GM11168 (cell line): Measurements from ENCODE around the gene OR51E2.

Experiments
- in situ Hi-C: fragments of 300-500 bp; cut with MboI; formaldehyde crosslinking; loops from one replicate; pipeline ENCODE4 v1.12.0; 2022; ENCODE audit warnings: low sequenced_read_pairs; ENCODE audit not compliant: unreplicated experiment

Gene OR51E2

DNA sequence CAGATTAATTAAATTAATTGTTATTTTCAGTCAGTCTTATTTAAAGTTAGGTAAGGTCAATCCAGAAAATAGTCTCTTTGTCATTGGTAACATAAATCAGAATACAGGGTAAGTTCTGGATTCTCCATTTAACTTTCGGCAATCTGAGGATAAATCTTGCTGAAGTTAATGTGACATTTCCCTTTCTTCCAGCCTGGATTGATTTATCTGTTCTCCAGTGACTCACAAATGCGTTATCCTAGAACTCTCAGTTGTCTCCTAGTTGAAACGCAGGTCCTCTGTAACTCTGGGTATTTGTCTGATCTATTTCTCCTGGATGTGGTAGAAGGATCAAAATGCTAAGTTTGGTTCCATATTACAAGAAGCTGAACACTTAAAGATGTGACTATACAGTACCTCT is 32.9 kb downstream of the OR51E2 start:
- in situ Hi-C loops = no loop called here

DNA sequence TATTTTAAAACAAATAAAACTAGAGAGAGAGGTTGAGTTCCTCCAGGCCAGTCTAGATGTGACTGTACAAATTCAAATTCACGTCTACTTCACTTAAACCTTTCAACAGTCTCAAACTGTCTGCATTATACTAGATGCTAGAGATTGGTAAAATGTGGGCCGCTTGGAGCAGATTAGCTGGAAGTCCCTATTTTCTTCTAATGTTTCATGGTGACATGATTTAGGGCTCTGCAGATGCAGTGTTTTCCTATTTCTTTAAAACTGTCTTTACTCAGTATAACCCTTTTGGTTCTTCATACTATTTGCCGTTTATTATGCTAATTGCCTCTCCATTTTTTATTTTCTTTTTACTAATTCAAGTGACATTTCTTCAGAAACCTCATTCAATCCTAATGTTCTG is 33.5 kb downstream of the OR51E2 start:
- in situ Hi-C loops = no loop called here

DNA sequence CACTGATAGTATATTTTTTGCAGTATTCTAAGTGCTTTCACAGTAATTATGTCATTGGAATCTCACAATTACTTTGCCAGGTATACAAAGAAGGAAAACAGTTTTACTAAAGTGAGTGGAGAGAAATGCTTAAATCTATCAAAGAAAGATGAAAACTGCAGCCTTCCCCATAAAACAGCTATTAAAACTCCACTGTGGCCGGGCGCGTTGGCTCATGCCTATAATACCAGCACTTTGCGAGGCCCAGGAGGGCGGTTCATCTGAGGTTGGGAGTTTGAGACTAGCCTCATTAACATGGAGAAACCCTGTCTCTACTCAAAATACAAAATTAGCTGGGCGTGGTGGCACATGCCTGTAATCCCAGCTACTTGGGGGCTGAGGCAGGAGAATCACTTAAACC is 34.8 kb downstream of the OR51E2 start:
- in situ Hi-C loops = no loop called here

DNA sequence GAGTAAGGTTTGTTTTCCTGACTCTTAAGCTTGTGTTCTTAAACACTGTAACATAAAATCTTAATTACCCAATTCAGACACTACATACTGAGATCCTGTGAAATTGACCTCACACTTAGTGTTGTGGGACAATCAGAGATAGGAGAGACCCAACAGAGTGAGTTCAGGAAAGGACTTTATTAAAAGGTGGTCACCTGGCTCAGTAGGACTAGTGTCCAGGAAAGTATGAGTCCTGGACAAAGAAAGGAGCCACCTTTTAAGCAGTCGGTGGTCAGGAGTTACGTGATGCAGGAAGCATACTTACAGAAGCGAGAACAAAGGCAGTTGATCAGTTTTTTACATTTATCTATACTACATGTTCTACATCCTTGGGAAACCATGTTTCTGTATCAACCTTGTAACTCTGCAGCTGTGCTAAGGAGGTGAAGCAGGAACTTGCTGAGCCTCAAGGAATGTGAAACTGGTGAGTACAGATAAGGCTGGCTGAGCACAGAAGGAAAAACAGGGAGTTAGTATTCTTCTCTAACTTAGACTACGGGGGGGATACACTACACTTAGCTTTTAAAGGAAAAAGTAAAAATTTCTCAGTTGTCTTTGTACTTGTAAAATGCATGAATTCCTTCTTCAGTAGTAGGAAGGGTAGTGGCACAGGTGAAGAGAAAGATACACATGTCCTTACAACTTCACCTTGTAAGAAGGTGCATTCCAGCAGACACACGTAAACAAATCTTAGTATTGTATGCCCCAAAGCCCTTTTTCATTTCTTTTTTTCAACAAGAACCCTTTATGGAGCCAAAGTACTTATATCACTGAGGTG is 38.8 kb downstream of the OR51E2 start:
- in situ Hi-C loops = no loop called here

DNA sequence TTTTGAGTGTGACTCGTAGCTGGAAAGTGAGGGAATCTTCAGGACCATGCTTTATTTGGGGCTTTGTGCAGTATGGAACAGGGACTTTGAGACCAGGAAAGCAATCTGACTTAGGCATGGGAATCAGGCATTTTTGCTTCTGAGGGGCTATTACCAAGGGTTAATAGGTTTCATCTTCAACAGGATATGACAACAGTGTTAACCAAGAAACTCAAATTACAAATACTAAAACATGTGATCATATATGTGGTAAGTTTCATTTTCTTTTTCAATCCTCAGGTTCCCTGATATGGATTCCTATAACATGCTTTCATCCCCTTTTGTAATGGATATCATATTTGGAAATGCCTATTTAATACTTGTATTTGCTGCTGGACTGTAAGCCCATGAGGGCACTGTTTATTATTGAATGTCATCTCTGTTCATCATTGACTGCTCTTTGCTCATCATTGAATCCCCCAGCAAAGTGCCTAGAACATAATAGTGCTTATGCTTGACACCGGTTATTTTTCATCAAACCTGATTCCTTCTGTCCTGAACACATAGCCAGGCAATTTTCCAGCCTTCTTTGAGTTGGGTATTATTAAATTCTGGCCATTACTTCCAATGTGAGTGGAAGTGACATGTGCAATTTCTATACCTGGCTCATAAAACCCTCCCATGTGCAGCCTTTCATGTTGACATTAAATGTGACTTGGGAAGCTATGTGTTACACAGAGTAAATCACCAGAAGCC is 42.9 kb downstream of the OR51E2 start:
- in situ Hi-C loops = no loop called here

DNA sequence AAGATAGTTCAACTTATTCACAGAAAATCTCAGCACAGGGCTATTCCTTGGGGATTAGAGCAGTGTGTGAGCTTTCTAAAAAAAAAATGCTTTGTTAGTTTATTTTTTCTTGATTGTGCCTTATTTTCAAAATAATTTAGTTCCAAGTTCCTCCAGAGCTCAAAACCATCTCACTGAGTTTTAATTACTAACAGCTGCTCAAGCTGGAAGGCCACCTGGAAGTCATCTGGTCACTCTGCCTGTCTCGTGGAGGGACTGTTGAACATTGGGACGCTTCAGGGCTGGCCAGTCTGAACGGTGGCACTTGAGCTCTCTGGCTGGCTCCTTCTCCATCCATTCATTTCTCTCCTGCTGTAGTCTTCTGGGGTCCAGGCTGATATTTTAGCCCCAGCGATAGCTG is 49.9 kb downstream of the OR51E2 start:
- in situ Hi-C loops = loop anchor here (25.0 kb wide), 1 partner anchor 190 kb away; the partner anchor contains the start of gene OR51S1

DNA sequence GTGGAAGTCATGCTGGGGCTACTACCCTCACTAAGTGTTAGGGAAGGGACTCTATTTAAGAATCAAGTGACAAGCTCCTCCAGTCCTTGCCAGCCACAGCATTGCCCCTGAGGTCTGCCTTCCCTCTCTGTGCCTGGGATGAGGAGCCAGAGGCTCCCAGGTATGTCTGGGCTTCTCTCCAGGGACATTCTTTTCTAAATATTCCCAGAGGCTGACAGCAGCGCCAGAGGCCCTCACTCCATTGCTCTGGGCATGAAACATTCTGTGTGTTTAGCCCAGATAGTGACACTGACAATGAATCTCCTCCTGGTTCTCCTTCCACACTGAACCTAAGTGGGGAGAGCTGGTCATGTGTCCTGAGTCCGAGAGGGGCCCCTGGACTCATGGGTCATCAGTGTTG is 51.7 kb downstream of the OR51E2 start:
- in situ Hi-C loops = loop anchor here (25.0 kb wide), 1 partner anchor 191 kb away; the partner anchor contains the start of gene OR51S1

DNA sequence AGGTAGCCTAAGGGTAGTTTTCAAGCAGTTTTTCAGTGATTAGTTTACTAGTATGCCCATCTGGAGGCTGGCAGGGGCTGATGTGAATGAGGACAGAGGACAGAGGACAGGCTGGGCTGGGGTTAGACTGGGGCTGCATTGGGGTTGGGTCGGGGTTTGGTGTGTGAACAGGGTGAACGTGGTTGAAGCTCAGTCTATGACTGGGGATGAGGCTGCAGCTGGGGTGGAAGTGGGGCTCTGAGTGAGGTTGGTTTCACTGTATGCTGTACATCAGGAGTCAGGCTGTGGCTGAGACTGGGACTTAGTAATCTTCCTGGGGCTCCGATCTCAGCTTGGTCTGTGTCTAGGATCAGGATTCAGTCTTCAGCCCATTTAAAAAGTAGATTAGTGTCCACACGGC is 53.4 kb downstream of the OR51E2 start:
- in situ Hi-C loops = loop anchor here (5.0 to 25.0 kb wide), 2 partner anchors 193 to 368 kb away; partner anchors contain the start of gene OR51S1

DNA sequence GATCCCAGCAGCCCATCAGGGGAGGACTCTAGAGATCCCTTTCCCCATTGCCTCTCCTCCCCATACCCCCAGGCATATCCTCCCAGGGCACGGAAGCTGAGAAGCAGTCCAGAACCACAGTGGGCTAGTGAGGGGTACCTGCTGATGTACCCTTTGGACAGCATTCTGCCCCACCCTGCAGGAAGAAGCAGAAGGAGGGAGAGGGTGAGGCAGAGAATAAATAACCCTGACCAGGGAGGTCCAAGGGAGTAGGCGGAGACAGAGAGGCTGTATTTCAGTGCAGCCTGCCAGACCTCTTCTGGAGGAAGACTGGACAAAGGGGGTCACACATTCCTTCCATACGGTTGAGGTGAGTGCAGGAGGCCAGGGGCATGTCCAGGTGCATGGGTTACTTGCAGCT is 54.0 kb downstream of the OR51E2 start, which contains the start of gene OR51E1:
Gene OR51E1, plus strand, starts transcription at position 301 of the 400 bp plus-strand sequence. CDS start 8,545 bp downstream, outside the sequence.
- in situ Hi-C loops = loop anchor here (5.0 to 25.0 kb wide), 2 partner anchors 194 to 369 kb away; partner anchors contain the start of gene OR51S1

DNA sequence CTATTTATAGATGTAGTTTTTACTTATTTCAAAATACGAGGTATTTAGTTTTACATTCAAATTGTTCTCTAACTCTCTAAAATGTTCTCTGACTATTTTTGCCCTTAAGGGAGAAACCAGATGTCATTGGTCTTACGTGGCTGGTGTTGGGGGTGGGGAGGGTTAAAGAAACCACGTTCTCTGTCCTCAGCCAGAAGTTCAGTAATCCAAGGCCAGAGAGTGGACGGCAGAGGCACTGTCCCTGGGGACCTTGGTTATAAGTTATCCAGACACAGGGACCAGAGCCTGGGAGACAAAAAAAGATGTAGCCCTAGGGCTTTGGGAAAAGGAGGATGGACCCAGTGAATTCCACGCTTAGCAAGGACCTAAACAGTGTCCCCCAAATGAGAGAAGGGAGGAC is 54.6 kb downstream of the OR51E2 start:
- in situ Hi-C loops = loop anchor here (5.0 to 25.0 kb wide), 2 partner anchors 194 to 369 kb away; partner anchors contain the start of gene OR51S1

DNA sequence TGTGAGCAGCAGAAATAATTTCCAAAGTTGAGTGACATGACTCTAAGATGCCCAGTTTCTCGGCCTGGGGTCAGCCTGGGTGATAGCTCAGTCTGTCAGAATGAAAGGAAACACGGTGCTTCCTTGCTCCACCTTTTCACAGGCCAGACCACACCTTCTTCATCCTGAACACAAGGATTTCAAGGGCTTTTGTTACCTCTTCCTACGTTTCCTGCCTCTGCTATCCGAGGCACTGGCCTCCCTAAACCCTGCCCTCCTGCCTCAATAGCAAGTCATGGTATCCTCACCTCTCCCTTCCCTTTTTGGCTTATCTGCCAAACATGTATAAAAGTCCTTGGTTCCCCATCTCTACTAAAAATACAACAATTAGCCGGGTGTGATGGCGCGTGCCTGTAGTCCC is 55.6 kb downstream of the OR51E2 start:
- in situ Hi-C loops = loop anchor here (5.0 to 25.0 kb wide), 2 partner anchors 195 to 370 kb away; partner anchors contain the start of gene OR51S1

DNA sequence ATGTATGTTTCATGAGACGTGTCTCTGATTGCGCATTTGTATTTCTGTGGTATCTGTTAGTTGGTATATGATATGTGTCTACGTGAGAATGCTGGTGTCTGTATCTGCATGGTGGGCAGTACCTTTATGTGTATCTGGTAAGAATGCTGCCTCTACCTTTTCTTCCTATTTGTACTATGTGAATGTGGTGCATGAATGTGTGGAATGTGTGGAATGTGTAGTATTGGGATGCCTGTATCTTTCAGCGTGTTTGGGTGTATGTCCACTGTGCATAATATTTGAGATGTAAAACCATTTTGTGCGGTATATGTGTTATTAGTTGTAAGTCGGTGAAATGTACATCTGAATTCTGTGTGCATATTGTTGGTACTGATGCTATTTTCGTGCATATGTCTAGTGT is 56.2 kb downstream of the OR51E2 start:
- in situ Hi-C loops = loop anchor here (5.0 to 25.0 kb wide), 2 partner anchors 196 to 371 kb away; partner anchors contain the start of gene OR51S1

DNA sequence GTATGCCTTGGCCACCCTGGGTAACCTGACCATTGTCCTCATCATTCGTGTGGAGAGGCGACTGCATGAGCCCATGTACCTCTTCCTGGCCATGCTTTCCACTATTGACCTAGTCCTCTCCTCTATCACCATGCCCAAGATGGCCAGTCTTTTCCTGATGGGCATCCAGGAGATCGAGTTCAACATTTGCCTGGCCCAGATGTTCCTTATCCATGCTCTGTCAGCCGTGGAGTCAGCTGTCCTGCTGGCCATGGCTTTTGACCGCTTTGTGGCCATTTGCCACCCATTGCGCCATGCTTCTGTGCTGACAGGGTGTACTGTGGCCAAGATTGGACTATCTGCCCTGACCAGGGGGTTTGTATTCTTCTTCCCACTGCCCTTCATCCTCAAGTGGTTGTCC is 57.7 kb downstream of the OR51E2 start:
- in situ Hi-C loops = loop anchor here (5.0 to 25.0 kb wide), 2 partner anchors 197 to 372 kb away; partner anchors contain the start of gene OR51S1

DNA sequence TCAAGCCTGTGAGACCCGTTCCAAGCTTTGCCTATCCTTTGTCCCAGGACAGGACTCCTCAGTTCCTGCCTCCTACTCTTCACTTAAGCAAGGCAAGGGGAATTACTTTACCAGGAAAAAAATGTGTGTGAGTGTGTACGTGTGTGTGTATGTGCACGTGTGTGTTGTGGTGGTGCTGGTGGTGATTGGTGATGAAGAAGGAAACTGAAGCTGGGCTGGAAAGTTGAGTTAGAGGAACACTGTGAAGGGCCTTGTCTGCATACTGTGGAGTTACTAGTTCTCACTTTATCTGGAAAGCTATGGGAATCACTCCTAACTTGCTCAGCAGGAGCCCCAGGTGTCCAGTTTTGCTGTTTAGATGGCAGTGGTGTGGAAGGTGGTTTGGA is 60.0 kb downstream of the OR51E2 start:
- in situ Hi-C loops = loop anchor here (25.0 kb wide), 1 partner anchor 200 kb away; the partner anchor contains the start of gene OR51S1

DNA sequence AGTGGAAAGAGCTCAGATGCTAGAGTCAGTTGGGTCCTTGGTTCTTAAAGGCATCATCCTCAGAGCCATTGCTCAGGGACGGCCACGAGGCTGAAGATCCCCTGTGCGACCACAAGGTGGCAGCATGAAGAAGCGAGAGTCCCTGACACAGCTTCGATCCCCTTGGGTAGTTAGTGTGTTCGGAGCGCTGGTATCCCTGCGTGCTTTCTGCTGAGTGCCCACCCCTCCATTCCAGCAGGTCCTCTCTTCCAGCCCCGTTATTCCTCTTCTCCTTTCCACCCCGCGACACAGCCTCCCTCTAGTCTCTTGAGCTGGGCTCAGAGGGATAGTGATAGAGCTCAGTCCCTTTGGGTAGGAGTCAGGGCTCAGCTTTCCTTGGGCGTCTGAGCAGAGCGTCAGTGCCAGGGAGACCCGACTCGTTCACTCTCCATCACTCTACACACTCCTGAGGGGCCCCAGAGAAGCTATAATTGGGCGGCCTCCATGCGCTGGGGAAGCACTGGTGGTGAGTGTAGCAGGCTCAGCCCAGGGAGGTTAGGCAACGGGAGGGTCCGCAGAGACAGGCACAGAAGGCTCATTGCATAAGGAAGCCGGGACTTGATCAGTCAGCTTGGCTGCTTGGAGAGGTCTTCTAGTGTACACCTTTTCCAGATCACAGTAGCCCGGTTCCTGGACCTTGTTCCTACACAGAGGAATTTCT is 60.5 kb downstream of the OR51E2 start, which contains the start of gene OR51D1:
Gene OR51D1, plus strand, starts transcription at position 516 of the 700 bp plus-strand sequence. CDS start 2,314 bp downstream, outside the sequence.
- in situ Hi-C loops = loop anchor here (25.0 kb wide), 1 partner anchor 200 kb away; the partner anchor contains the start of gene OR51S1

DNA sequence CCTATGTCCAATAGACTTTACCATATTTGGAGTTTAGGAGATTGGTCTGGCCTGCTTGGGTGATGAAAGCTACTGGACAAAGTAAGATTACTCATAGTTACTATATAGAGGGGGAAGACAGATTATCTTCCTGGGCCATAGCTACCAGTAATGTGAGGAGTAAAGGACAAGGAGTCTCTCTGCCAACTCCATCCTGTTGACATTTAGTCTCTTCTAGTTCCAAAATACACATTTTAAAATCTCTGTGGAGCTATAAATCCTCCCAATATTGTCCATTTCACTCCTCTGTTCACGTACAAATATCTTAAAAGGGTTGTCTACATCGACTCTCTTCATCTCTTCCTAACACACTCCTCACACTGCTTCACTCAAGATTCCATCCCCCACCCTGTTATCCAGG is 61.5 kb downstream of the OR51E2 start:
- in situ Hi-C loops = loop anchor here (25.0 kb wide), 1 partner anchor 201 kb away; the partner anchor contains the start of gene OR51S1
